PFSK-1 (cell line): ENCODE measurements around the gene FPR3.

Experiments used
- SIN3A ChIP-seq: IDR thresholded peaks from 2 replicates; pipeline ENCODE4 v1.6.1; 2012; ENCODE audit warnings: mild to moderate bottlenecking, low read length, moderate library complexity, borderline replicate concordance; ENCODE audit not compliant: insufficient read depth
- TAF1 ChIP-seq: IDR thresholded peaks from 2 replicates; pipeline ENCODE4 v1.6.1; 2012; ENCODE audit warnings: low read length, control low read depth, borderline replicate concordance; ENCODE audit not compliant: insufficient read depth
- TF ChIP-seq, protein P1 (sequence below), 2 experiments: IDR thresholded peaks; 2 replicates each; pipeline versions ENCODE4 v1.6.1 to v1.8.0; 2011 to 2012; ENCODE audit warnings: low read depth in 2 of 2, low read length in 2 of 2, control low read depth in 1 of 2, inconsistent platforms in 1 of 2, mild to moderate bottlenecking in 1 of 2, moderate library complexity in 1 of 2; ENCODE audit not compliant: insufficient read depth in 1 of 2

DNA sequence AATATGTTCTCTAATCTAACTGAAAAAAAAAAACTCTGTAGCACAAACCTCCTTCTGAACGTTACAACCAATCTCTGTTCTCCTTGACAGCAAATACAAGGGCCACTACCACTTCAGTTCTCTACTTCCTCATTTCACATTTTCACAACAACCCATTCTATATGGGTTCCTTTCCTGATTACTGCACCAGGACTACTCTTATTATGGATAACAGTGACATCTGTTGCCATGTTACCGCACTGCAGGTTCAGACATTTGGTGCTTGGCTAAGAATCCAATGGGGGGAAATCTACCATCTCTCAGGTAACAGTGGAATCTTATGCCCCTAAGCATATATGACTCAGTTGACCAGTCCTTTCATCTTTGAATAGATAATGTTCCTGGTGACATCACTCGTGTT is 11.6 kb upstream of the FPR3 start:
- TF ChIP-seq TAF1 (no peak), SIN3A (no peak)
- TF ChIP-seq, protein P1, sequence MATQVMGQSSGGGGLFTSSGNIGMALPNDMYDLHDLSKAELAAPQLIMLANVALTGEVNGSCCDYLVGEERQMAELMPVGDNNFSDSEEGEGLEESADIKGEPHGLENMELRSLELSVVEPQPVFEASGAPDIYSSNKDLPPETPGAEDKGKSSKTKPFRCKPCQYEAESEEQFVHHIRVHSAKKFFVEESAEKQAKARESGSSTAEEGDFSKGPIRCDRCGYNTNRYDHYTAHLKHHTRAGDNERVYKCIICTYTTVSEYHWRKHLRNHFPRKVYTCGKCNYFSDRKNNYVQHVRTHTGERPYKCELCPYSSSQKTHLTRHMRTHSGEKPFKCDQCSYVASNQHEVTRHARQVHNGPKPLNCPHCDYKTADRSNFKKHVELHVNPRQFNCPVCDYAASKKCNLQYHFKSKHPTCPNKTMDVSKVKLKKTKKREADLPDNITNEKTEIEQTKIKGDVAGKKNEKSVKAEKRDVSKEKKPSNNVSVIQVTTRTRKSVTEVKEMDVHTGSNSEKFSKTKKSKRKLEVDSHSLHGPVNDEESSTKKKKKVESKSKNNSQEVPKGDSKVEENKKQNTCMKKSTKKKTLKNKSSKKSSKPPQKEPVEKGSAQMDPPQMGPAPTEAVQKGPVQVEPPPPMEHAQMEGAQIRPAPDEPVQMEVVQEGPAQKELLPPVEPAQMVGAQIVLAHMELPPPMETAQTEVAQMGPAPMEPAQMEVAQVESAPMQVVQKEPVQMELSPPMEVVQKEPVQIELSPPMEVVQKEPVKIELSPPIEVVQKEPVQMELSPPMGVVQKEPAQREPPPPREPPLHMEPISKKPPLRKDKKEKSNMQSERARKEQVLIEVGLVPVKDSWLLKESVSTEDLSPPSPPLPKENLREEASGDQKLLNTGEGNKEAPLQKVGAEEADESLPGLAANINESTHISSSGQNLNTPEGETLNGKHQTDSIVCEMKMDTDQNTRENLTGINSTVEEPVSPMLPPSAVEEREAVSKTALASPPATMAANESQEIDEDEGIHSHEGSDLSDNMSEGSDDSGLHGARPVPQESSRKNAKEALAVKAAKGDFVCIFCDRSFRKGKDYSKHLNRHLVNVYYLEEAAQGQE (IDR thresholded peaks at IDR 0.05; ENCODE audit: insufficient read depth in 1 of 2, low read depth in 2 of 2, low read length in 2 of 2), result peak in 1 of 2 experiments; percentile 55; a peak in 1 of 4 replicates
